Activated CD8-positive, alpha-beta memory T cell treated with anti-CD3 and anti-CD28 coated beads for 1 hour (primary cell): Measurements from ENCODE around the gene TIMM22.

Source experiments
- DNase-seq, 2 donors: peaks; one replicate each; pipeline ENCODE4 v3.0.0-alpha.2; 2020; ENCODE audit warnings: low read depth in 1 of 2; ENCODE audit errors: extremely low read depth in 1 of 2

Gene TIMM22

DNA sequence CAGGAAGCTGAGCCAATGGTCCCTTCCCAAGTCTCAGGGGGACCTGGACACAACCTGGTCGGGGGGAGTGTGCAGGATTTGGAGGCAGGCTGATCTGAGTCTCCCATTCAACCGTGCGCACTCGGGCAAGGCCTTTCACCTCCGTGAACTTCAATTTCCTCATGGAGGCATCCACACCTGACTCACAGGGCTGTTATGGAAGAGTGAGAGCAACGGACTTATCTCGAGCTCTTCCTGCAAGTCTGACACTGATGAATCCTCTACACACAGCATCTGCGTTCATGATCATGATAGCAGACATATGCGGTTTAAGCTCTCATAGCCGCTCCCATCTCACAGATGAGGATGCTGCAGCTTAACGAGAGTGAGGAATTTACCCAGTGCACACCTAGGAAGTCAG, 21.6 kb downstream of the TIMM22 start:
- no peak for DNase-seq

DNA sequence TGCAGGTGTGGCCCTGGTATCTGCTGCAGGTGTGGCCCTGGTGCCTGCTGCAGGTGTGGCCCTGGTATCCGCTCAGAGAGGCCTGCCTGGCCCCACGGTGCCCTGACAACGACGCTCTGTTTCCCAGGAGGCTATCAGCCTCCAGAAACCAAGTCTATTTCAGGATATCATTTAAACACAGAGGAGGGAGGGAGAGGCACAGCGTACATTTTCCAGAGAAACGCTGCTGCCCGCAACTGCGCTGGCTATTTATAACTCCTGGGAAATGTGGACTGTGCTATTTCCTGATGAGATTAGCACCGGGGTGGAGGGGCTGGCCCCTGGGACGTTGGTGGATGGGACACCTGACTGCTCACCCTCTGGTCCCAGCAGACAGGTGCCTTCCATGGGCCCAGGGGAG, 22.5 kb downstream of the TIMM22 start:
- no peak for DNase-seq

DNA sequence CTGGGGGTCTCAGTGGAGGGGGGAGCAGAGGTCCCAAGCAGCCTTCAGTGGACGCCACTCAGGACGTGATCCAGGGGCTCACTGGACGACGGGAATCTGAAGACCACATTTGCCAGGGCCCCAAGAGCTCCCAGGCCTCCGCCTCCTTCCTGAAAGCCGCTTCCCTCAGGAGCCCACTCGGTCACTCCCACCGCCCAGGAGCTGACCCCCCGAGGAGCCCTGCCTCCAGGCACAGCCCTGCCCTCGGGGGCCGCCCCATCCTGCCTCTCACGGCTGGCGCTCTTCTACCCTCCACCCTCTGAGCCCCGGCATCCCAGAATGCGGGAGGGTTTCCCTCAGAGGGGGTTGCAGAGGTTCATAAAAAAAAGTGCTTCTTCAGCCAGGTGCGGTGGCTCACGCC, 24.2 kb downstream of the TIMM22 start:
- no peak for DNase-seq

DNA sequence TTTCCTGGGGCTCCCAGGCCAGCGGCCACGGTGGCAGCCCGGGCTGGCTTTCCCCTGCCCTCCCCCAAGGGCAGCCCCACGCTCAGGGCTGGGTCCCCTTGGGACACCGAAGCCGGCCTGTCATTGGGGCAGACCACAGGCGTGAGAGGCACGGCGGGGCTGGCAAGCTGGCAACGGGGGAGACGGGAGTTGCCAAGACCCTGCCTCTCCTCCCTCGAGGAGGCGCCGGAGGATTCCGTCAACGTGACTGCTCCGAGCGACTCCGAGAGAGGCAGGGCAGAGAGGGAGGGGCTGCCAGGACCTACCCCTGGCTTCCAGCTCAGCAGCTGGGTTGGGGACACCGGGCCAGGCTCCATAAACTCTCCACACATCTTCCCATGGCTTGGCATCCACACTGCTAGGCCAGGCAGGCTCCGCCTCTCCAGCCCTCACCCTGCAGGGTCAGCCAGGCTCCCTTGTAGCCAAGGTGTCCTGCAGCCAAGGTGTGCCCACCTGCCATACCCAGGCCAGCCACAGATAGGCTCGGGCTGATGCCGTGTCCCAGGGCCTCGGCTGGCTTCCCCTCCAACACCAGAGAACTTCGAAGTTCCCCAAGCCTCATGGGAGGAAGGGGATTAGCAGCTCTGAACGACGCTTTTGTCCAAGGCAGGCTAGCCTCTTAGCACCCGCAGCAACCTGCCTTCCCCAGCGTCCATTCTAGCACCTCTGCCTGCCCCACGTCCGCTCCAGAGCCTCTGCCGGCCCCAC, 25.5 kb downstream of the TIMM22 start:
- DNase-seq = no peak

DNA sequence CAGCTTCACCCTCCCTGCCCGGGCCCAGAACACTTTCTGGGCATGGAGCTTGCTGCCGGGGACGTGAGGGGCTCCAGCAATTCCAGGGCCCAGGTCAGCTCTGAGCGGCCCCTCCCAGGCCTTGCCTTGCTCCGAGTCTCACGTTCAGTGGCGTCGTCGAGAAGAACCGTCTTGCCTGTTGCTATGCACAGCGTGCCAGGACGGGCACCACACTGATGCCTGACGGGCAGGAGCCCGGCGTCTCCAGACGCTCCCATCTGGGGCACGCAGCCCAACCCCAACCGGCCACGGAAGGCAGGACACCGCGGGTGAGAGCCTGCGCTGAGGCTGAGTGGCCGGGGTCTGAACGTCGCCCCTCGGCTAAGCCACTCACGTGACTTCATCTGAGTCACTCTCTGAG, 27.1 kb downstream of the TIMM22 start:
- no peak for DNase-seq

DNA sequence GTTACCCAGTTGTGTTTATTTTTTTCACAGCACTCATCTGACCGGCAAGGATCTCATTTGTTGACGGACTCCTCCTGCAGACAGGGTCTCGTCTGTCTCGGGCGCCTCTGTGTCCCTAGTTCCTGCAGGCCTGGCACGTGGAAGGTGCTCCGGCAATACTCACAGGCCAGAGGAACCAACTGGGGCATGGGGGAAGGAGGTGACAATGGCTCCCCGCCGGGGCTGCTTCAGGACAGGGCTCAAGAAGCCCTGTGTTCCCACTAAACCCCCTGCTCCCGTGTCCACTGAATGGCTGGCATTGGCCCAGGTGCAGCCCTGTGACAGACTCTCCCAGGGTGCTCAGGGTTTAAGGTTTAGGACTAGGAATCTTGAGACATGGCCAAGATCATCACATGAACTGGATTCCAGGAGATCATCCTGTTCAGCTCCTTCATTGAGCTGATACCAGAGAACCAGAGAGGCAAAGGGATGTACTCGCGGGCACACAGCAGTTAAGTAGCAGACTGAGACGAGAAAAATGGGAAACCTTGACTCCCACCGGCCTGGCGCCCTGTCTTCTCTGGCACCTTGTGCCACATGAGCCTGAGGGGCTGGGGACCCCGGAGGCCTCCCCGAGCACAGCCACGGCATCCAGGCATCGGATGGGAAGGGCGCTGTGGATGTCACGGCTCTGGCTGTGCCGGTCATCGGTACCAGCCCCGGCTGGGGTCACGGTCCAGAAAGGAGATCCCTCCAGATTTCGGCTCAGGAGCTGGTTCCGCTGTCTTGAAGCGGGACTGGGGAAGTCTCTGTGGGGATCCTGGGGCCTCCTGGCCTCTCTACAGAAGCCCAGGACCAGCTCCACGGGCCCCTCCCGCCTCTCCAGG, 29.0 kb downstream of the TIMM22 start:
- DNase-seq = no peak

DNA sequence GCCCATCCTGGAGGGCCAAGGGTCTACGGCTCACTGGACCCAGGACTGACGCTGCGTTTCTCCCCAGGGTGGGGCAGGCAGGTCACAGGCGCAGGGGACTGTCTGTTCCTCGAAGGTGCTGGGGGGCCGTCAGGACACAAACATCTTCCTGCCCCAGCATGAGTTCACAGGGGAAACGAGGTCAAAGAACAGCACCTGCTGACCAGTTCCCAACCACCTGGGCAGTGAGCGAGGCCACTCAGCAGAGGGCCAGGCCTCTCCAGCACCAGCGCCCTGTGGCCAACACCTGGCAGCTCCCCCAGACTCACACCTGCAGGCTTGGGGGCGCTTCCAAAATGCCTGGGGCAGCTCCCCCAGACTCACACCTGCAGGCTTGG, 29.7 kb downstream of the TIMM22 start:
- no peak for DNase-seq

DNA sequence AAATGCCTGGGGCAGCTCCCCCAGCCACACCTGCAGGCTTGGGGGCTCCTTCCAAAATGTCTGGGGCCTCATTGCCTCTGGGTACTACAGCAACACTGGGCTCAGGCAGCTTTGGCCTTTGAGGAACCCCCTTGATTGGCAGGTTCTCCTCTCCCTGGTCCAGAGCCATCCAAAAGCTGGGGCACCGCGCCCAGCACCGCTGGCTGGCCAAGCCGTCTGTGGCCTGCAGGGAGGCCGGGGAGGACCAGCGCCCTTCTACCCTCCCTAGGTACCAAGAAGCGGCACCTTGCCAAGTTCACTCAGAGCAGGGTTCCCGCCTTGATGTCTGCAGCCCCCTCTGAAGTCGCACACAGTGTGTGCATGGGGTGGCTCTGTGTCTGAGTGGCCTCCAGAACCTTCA, 30.1 kb downstream of the TIMM22 start:
- no peak for DNase-seq

DNA sequence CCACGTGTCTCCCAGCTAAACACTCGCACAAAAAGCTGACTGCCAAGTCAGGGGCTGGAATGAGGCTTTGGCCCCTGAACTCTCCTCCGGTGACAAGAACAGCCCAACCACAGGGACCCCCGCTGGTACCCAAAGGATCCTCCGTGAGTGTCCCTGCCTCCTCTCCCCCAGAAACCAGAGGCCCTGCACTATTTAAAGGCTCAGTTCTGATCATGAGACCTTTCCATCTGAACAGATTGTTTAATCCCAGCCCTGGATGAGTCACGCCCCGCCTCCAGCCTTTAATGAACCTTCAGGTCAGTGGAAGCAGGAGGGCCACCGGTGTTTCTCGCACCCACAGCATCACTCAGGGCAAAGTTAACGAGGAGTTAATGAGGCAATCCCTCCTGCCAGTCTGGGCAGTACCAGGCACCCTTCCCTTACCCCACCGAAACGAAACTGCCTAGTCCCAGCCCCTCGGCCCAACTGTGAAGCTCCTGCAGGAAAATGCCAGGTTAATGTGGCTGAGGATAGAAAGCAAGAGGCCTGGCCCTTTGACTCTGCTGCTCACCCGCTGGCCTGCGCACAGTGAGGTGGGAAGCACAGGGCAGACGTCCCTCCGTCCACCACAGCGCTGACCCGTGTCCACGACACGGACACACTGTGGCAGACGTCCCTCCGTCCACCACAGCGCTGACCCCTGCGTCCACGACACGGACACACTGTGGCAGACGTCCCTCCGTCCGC, 32.4 kb downstream of the TIMM22 start:
- no peak for DNase-seq

DNA sequence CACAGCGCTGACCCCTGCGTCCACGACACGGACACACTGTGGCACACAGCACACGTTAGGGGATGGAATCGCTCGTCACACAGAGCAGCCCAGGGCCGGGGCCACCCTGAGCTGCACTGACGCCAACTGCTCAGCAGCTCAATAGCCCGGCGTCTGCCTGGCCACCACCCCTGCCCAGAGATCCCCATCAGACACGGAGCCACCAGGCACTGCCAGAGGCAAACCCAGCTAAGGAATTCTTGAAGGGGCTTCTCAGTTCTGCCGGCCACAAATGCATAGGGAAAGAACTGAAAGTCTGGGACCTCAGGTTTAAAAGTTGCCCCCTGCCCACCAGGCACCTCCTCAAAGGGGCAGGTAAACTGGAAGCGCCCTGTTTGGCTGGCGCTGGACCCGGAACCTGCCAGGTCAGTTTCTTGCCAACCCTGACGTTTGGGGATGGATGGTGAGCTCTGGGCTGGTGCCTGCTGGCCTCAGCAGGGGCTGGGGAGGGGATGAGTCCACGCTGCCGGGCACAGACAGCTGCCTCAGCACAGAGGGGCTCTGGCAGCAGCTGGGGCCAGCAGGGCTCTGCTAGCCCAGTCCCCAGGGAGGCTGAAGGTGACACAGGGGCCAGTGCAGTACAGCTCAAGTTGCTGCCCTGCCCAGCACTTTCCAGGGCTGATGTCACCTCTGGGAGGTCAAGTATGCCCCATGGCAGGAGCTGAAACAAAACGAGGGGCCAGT, 33.2 kb downstream of the TIMM22 start:
- DNase-seq = no peak

DNA sequence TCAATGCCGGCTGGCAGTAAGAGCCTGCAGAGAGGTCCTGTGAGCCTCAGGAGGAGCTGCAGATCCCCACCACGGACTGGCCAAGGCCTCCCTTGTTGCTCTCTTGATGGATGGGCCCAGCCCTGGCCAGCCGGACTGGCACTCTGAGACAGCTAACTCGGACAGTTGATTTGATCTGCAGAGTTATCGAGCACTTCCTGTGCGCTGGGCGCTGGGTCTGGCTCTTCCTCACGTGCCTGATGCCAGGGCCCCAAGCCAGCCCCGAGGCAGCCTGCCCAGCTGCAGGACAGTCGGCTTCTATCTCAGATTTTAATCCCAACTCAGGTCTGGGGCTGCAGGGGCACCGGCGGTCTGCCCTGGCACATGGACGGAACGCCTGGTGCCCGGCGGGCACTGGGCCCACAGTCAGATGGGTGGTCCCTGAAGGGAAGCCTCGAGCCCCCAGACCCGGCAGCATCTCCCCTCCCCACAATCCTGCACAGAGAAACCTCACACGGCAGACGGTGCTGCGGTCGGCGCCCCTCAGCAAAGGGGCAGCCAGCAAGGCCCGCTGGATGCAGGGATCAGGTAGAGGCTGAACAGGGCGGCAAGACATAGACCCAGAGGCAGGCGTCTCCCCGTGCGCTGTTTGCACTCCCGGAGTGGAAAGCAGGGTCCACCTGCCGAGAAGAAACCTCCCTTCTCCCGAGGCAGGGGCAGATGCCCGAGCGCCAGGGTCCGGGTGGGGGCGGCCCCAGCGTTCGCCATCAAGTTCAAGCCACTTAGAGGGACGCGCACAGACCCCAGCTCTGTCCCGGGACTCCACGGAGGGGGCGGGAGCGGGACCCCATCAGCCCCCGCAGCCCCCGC, 34.0 kb downstream of the TIMM22 start:
- DNase-seq = no peak

DNA sequence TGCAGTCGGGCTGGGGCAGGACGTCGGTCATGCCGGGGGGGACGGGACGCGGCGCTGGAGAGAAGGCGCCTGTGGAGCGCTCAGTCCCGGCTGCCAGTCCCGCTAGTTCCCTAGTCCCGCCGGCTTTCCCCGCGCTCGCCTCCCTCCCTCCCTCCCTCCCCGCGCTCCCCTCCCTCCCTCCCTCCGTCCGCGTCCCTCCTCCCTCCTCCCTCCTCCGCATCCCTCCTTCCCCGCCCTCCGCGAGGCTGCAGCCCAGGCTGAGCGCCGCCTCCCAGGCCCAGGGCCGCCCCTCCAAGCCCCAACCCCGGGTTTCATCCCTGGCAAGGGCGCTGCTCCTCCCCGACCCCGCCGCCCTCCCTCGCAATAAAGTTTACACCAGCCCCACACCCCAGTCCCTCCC, 34.8 kb downstream of the TIMM22 start:
- no peak for DNase-seq

DNA sequence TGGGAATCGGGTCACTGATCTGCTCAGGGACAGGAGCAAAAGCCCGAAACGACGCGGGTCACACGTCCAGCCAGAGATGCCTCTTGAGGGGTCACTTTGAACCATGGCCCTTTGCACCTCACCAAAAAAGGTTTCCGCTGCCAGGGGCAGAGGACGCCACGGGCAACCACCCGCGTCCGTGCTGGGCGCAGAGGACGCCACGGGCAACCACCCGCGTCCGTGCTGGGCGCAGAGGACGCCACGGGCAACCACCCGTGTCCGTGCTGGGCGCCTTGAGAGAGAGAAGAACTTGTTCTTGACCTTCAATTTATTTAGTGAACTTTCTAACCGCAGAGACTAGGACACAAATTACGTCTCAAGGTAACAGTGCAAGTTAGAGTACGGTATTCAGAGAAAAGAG, 35.5 kb downstream of the TIMM22 start:
- no peak for DNase-seq

DNA sequence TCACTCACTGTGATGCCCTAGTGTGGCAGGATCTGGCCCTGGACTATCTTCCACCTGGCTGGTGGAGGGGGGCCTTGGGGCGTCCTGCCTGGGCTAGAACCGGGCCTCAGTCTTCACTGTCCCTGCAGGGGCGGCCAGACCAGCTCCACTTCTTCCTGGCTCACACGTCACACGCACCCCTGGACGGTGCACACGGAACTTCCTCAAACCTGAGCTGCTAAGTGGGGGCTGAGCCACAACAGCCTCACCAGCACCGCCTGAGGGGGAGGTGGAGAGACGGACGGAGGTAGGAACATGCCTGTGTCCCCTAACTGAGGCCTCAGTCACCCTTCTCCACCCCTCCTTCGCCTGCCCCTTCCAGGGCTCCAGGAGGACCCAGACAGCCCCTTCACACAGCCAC, 36.6 kb downstream of the TIMM22 start:
- no peak for DNase-seq

DNA sequence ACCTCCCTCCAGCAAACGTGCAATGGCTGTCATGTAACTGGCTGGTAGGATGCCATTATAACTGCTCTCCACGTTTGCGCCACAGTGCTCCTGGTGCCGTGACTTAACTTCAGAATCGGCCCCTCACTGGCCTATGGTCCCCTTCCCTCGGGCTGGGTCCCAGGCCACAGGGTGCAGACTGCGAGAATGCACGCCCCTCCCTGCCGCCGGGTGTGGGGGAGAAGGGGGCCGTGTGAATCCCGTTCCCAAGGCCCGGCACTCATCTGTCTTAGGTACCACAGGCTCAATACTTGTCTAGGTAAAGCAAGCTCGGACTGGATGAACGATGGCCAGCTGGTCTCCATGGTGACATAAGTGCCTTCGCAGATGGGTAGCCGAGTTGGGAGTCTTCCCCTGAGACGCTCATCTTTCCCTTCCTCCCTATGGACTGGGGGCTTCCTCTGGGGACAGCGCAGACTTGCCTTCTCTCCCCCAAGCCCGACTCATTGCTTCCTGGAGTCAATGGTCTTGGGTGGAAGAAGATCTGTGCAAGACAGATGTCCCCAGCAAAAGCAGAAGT, 37.8 kb downstream of the TIMM22 start:
- no peak for DNase-seq

DNA sequence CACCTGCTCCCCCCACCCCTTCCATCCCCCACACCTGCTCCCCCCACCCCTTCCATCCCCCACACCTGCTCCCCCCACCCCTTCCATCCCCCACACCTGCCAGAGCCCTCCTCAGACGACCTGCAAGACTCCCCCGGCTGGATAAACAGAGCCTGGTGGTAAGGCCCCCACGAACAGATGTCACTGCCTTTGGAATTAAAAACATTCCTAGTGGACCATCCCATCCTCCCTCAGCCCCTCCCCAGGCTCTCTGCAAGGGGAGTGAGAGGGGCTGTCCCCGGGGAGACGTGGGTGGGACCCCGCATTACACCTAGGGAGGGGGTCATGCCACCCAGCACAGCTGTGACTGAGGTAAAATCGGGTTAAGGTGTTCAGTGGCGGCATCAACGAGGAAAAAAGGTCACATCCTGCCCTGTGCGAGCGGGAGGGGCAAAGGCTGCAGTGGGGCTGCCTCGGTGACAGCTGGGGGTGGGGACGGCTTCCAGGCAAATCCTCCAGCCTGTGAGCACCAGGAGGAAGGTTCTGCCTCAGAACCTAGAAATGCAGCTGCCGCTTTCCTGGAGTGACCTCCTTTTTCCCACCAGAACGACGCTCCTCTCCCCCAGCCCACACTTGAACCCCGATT, 38.7 kb downstream of the TIMM22 start:
- no peak for DNase-seq

DNA sequence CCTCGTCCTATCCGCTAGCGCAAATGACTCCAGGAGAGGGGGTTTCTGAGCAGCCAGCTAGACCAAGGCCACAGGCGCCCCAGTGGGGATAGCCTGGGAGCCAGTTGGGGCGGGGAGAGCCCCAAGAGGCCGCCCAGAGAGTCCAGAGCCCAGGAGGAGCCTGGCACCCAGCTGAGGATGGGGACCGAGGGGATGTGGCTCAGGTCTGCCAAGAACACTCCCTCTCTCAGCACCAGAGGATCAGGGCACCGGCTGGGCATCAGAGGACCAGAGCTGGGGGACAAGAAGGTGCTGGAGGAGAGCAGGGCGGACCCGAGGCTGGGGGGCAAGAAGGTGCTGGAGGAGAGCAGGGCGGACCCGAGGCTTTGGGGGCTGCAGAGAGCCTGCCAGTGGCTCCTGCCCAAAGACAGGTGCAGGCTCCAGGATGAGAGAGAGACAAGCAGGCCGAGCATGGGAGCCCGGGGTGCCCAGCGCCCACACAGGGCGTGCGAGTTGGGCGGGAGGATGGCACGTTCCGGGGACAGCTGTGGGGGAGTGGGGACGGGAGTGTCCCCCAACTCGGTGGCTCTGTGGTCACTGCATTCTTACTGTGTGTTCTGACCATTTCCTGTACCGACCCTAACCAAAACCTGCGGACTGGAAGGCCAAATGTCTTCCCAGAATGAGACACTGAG, 39.4 kb downstream of the TIMM22 start:
- DNase-seq = no peak

DNA sequence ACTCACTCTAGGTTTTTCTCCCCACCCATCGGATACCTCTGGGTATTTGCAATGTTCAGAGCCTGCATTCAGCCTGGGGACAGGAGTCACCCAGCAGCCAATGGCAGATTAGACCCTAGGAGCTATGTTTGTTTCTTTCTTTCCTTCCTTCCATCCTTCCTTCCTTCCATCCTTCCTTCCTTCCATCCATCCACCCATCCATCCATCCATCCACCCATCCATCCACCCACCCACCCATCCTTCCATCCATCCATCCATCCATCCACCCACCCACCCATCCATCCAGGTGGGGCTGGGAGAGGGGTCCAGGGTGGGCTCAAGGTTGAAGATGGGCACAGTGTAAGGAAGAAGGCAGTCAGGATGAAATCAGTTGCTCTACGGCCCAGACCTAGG, 39.9 kb downstream of the TIMM22 start:
- no peak for DNase-seq
